H9 (cell line): Measurements from ENCODE around the gene MYOF. TPM values are rescaled to one million over a fixed set of nuclear protein-coding genes. Genes with fewer than 3 reads are reported as not detected.

Experiments used
- DNase-seq: peaks from one replicate; pipeline ENCODE4 v3.0.0-alpha.2; 2017
- H2AFZ ChIP-seq: one replicate; pipeline ENCODE4 v1.6.1; 2013; ENCODE audit warnings: mild to moderate bottlenecking, low read length, control low read depth, moderate library complexity
- H2AK5ac ChIP-seq: 2 replicates; pipeline ENCODE4 v1.6.1; 2013; ENCODE audit warnings: low read length, control low read depth, mixed read lengths; ENCODE audit not compliant: insufficient read length
- H2BK120ac ChIP-seq: one replicate; pipeline ENCODE4 v1.6.1; 2013; ENCODE audit warnings: low read depth, mild to moderate bottlenecking, low read length, control low read depth, inconsistent platforms; ENCODE audit not compliant: poor library complexity, severe bottlenecking
- H2BK12ac ChIP-seq: 2 replicates; pipeline ENCODE4 v1.6.1; 2013; ENCODE audit warnings: low read length, control low read depth, mixed read lengths, low read depth; ENCODE audit not compliant: insufficient read length
- H2BK15ac ChIP-seq: 2 replicates; pipeline ENCODE4 v1.6.1; 2013; ENCODE audit warnings: low read depth, low read length, control low read depth
- H2BK20ac ChIP-seq: one replicate; pipeline ENCODE4 v1.6.1; 2013; ENCODE audit warnings: low read depth, mild to moderate bottlenecking, low read length, control low read depth, inconsistent platforms; ENCODE audit not compliant: poor library complexity, severe bottlenecking
- H2BK5ac ChIP-seq: 2 replicates; pipeline ENCODE4 v1.6.1; 2013; ENCODE audit warnings: low read length, control low read depth, mixed read lengths; ENCODE audit not compliant: insufficient read length
- H3K14ac ChIP-seq: 2 replicates; pipeline ENCODE4 v1.6.1; 2013; ENCODE audit warnings: low read length, control low read depth; ENCODE audit not compliant: insufficient read depth
- H3K18ac ChIP-seq: 2 replicates; pipeline ENCODE4 v1.6.1; 2013; ENCODE audit warnings: low read depth, mild to moderate bottlenecking, mixed read lengths, low read length, control low read depth; ENCODE audit not compliant: insufficient read length
- H3K23ac ChIP-seq: 2 replicates; pipeline ENCODE4 v1.6.1; 2013; ENCODE audit warnings: low read length, control low read depth, mixed read lengths, low read depth; ENCODE audit not compliant: insufficient read length
- H3K23me2 ChIP-seq: 2 replicates; pipeline ENCODE4 v1.6.1; 2013; ENCODE audit warnings: low read depth, mild to moderate bottlenecking, mixed read lengths, low read length, control low read depth; ENCODE audit not compliant: insufficient read length, poor library complexity, severe bottlenecking
- H3K27ac ChIP-seq: 2 replicates; pipeline ENCODE4 v1.5.1; 2013; ENCODE audit warnings: low read length, control low read depth, mixed read lengths, low read depth; ENCODE audit not compliant: insufficient read length
- H3K27me3 ChIP-seq: 2 replicates; pipeline ENCODE4 v1.6.1; 2013; ENCODE audit warnings: low read length, control low read depth, inconsistent platforms; ENCODE audit not compliant: insufficient read depth
- H3K4ac ChIP-seq: 2 replicates; pipeline ENCODE4 v1.6.1; 2013; ENCODE audit warnings: low read depth, mild to moderate bottlenecking, control low read depth, inconsistent platforms, low read length, moderate library complexity
- H3K4me1 ChIP-seq: 2 replicates; pipeline ENCODE4 v1.6.1; 2013; ENCODE audit warnings: low read length, control low read depth, inconsistent platforms; ENCODE audit not compliant: insufficient read depth
- H3K4me2 ChIP-seq: 2 replicates; pipeline ENCODE4 v1.6.1; 2013; ENCODE audit warnings: low read length, control low read depth, mixed read lengths; ENCODE audit not compliant: insufficient read length, insufficient read depth
- H3K56ac ChIP-seq: 2 replicates; pipeline ENCODE4 v1.6.1; 2013; ENCODE audit warnings: low read depth, mild to moderate bottlenecking, mixed read lengths, low read length, control low read depth; ENCODE audit not compliant: insufficient read length
- H3K79me1 ChIP-seq: 2 replicates; pipeline ENCODE4 v1.6.1; 2013; ENCODE audit warnings: low read depth, mild to moderate bottlenecking, moderate library complexity, low read length, control low read depth, inconsistent platforms; ENCODE audit not compliant: insufficient read depth, poor library complexity, severe bottlenecking
- H3K79me2 ChIP-seq: 2 replicates; pipeline ENCODE4 v1.6.1; 2013; ENCODE audit warnings: low read length, control low read depth, inconsistent platforms; ENCODE audit not compliant: insufficient read depth
- H3K9ac ChIP-seq: 2 replicates; pipeline ENCODE4 v1.6.1; 2013; ENCODE audit warnings: low read length, control low read depth, mixed read lengths; ENCODE audit not compliant: insufficient read length; ENCODE audit errors: extremely low read depth
- H3K9me3 ChIP-seq: one replicate; pipeline ENCODE4 v1.6.1; 2013; ENCODE audit warnings: low read depth, low read length, inconsistent platforms; ENCODE audit not compliant: control insufficient read depth
- H3T11ph ChIP-seq: one replicate; pipeline ENCODE4 v1.6.1; 2013; ENCODE audit warnings: mild to moderate bottlenecking, low read length, control low read depth, inconsistent platforms
- H4K20me1 ChIP-seq: one replicate; pipeline ENCODE4 v1.6.1; 2013; ENCODE audit not compliant: control insufficient read depth, insufficient read length, insufficient read depth
- H4K5ac ChIP-seq: 2 replicates; pipeline ENCODE4 v1.6.1; 2013; ENCODE audit warnings: low read depth, mild to moderate bottlenecking, mixed read lengths, low read length, control low read depth; ENCODE audit not compliant: insufficient read length
- H4K8ac ChIP-seq: replicated peaks from 2 replicates; pipeline ENCODE4 v1.6.1; 2013; ENCODE audit warnings: low read length, control low read depth, mixed read lengths, low read depth; ENCODE audit not compliant: insufficient read length
- H4K91ac ChIP-seq: 2 replicates; pipeline ENCODE4 v1.6.1; 2013; ENCODE audit warnings: low read depth, mild to moderate bottlenecking, moderate library complexity, mixed read lengths, low read length, control low read depth; ENCODE audit not compliant: insufficient read length
- H3K27ac Mint-ChIP-seq, 3 experiments: 2 replicates in 2 of 3; 3 replicates in 1 of 3; pipeline ENCODE4 v1.8.0; 2020 to 2021; ENCODE audit warnings: mixed read lengths in 3 of 3, mild to moderate bottlenecking in 1 of 3, moderate library complexity in 1 of 3
- H3K27me3 Mint-ChIP-seq: 2 replicates; pipeline ENCODE4 v1.8.0; 2021; ENCODE audit warnings: low read depth, mild to moderate bottlenecking, moderate library complexity, mixed read lengths
- H3K36me3 Mint-ChIP-seq, 3 experiments: 2 replicates in 2 of 3; 3 replicates in 1 of 3; pipeline ENCODE4 v1.8.0; 2020 to 2021; ENCODE audit warnings: low read depth in 3 of 3, mixed read lengths in 3 of 3; ENCODE audit not compliant: insufficient read depth in 1 of 3
- H3K4me1 Mint-ChIP-seq, 2 experiments: 2 replicates each; pipeline ENCODE4 v1.8.0; 2020; ENCODE audit warnings: mixed read lengths in 2 of 2
- H3K4me3 Mint-ChIP-seq, 2 experiments: 2 replicates in 1 of 2; 3 replicates in 1 of 2; pipeline ENCODE4 v1.8.0; 2020 to 2021; ENCODE audit warnings: mild to moderate bottlenecking in 2 of 2, mixed read lengths in 2 of 2, moderate library complexity in 1 of 2
- H3K9me3 Mint-ChIP-seq, 2 experiments: 2 replicates in 1 of 2; 3 replicates in 1 of 2; pipeline ENCODE4 v1.8.0; 2020; ENCODE audit warnings: mild to moderate bottlenecking in 2 of 2, mixed read lengths in 2 of 2, moderate library complexity in 1 of 2
- CTCF ChIP-seq: fragments of 200-600 bp; sonication (generic); conservative IDR thresholded peaks from 3 replicates; pipeline ENCODE4 v1.8.0; 2021; ENCODE audit warnings: antibody characterized with exemption, mild to moderate bottlenecking
- WGBS: extraction: QIAGEN DNeasy Blood & Tissue Kit; methylation state at CpG from one replicate; pipeline ENCODE4 v1.1.7; 2013; ENCODE audit warnings: missing lambda C conversion rate, low lambda C conversion rate, mixed read lengths; ENCODE audit not compliant: insufficient read length; ENCODE audit errors: extremely low coverage; 5-methylcytosine and 5-hydroxymethylcytosine counted together
- total RNA-seq: library from RNA; stranded (reverse); gene quantifications from 2 replicates; pipeline ENCODE4 v1.2.1, GENCODE V29; 2021

The MYOF gene
- total RNA-seq, 1 experiment from 2014 or later, result 2.8 TPM

GRCh38 chr10:93415693-93416092 is 66.4 kb downstream of the MYOF start:
- Mint-ChIP-seq H3K9me3 (no peaks in the 10 kb centered on the region), H3K4me1 (peaks cover 15 to 23% of the 10 kb centered on the region in 2 experiments), H3K27ac (peak overlapping the region in 2 of 3 experiments; percentile 28 to 59; a peak in 5 of 7 replicates), H3K36me3 (no peaks in the 10 kb centered on the region), H3K4me3 (no peak overlapping the region), H3K27me3 (peaks cover 3% of the 10 kb centered on the region; the same call in 1 of the 2 replicates)
- Histone ChIP-seq H3K4ac (no peak overlapping the region), H3K27me3 (no peaks in the 10 kb centered on the region), H3K9me3 (no peaks in the 10 kb centered on the region), H2AFZ (no peak overlapping the region), H3K14ac (no peak overlapping the region), H4K91ac (no peak overlapping the region), H2BK5ac (no peak overlapping the region), H3K18ac (no peak overlapping the region), H3T11ph (no peak overlapping the region), H2AK5ac (no peak overlapping the region), H2BK15ac (no peak overlapping the region), H3K23me2 (no peaks in the 10 kb centered on the region), H3K56ac (no peak overlapping the region), H3K4me2 (no peak overlapping the region), H3K79me2 (no peaks in the 10 kb centered on the region), H3K79me1 (no peaks in the 10 kb centered on the region), H3K9ac (no peak overlapping the region), H2BK120ac (no peak overlapping the region), H4K8ac (no peak overlapping the region), H3K23ac (no peak overlapping the region), H4K5ac (no peak overlapping the region), H2BK20ac (no peak overlapping the region), H4K20me1 (no peaks in the 10 kb centered on the region), H2BK12ac (no peak overlapping the region), H3K4me1 (no peaks in the 10 kb centered on the region; the same call in 1 of the 2 replicates), H3K27ac (no peak overlapping the region)
- no peak for DNase-seq
- no CpG with 5 or more reads among the region's 6 CpGs for WGBS
- TF ChIP-seq CTCF, result peak; percentile 62
